ENCODE results near the gene CMPK1.

CMPK1 gene

DNA sequence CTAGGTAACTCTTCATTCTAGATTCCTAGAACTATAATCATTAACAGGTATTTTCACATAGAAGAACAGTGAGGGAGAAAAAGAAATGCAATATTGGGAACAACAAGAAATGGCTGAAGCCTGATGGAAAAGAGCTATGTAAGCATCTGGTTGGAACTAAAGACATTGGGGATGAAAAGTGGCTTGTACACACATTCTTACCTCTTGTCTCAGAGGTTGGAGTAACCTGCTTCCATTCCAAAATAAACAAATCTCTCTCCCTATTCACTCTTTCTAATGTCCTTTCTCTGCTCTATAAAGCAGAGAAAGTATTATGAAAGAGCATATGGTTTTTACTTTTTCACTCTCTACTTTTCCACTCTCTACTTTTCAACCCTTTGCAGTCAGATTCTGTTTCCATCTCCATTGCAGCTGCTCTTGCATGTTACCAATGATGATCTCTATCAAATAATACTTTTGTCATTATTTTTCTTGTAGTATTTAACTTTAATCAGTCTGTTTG is 37.5 kb downstream of the CMPK1 start:
- POLR2A ChIA-PET (ENCODE audit: low non-redundant PET), result no interaction called here
- CTCF ChIA-PET, result no interaction called here
- TF ChIP-seq, protein P1, sequence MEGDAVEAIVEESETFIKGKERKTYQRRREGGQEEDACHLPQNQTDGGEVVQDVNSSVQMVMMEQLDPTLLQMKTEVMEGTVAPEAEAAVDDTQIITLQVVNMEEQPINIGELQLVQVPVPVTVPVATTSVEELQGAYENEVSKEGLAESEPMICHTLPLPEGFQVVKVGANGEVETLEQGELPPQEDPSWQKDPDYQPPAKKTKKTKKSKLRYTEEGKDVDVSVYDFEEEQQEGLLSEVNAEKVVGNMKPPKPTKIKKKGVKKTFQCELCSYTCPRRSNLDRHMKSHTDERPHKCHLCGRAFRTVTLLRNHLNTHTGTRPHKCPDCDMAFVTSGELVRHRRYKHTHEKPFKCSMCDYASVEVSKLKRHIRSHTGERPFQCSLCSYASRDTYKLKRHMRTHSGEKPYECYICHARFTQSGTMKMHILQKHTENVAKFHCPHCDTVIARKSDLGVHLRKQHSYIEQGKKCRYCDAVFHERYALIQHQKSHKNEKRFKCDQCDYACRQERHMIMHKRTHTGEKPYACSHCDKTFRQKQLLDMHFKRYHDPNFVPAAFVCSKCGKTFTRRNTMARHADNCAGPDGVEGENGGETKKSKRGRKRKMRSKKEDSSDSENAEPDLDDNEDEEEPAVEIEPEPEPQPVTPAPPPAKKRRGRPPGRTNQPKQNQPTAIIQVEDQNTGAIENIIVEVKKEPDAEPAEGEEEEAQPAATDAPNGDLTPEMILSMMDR (conservative IDR thresholded peaks at IDR 0.05; ENCODE audit: low read depth), result no peak
- DNase-seq (ENCODE audit: low spot score), result no peak
- no peak overlapping the region for H3K27ac ChIP-seq

DNA sequence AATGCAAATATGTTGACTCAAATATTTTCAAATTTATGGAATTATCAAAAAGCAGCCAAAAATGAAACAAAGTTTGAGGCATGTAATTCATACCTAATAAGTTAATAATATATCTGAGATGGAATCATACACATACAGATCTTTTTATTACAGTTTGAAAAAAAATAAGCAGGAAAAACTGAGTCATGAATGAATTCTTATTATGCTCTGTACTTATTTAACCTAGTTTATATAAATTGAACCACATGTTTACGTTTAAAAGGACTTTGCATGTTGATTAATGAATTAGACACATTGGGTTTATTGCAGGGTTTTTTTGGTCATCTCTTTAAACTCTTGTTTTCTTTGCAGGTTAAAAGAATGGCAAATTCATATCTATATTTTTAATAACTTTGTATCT is 40.9 kb downstream of the CMPK1 start:
- TF ChIP-seq, protein P1 (conservative IDR thresholded peaks at IDR 0.05; ENCODE audit: low read depth), result no peak
- ChIA-PET POLR2A (ENCODE audit: low non-redundant PET) (no interaction called here), CTCF (no interaction called here)
- no peak for DNase-seq (ENCODE audit: low spot score)
- no peak overlapping the region for H3K27ac ChIP-seq

- no peak overlapping the region for H3K27ac ChIP-seq
- DNase-seq (ENCODE audit: low spot score), result no peak
- ChIA-PET CTCF (no interaction called here), POLR2A (ENCODE audit: low non-redundant PET) (no interaction called here)
- TF ChIP-seq, protein P1 (conservative IDR thresholded peaks at IDR 0.05; ENCODE audit: low read depth), result no peak
These were observed 44.6 kb downstream of the CMPK1 start for GRCh38 chr1:47378147-47378546.

DNA sequence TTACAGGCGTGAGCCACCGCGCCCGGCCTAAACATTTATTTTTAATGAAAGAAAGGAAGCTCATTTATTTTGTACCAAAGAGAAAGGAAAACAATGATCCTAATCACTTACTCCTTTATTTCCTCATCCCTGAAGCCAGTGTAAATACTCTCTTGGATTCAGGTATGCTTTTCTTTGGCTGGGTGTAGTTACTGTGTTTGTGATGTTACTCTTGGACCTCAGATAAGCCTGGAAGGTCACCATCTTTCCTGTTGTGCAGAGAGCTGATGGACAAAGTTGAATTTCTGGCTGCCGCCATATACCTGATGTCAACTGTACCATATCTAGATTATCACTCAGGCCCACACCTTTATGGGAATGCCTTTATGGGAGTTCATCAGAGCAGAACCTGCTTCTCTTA is 47.1 kb downstream of the CMPK1 start:
- CTCF ChIA-PET, result no interaction called here
- H3K27ac ChIP-seq, result no peak overlapping the region
- DNase-seq (ENCODE audit: low spot score), result no peak
- TF ChIP-seq, protein P1 (conservative IDR thresholded peaks at IDR 0.05; ENCODE audit: low read depth), result no peak
- POLR2A ChIA-PET (ENCODE audit: low non-redundant PET), result no interaction called here

GRCh38 chr1:47382399-47382983 is 48.9 kb downstream of the CMPK1 start:
- ChIA-PET POLR2A (ENCODE audit: low non-redundant PET) (interaction anchor here (0.6 kb wide), 1 partner anchor 15 kb away, joined by 3 read pairs; no protein-coding TSS in a partner anchor), CTCF (interaction anchor here (1.0 kb wide), 1 partner anchor 54 kb away, joined by 3 read pairs; no protein-coding TSS in a partner anchor)
- H3K27ac ChIP-seq, result no peak overlapping the region
- TF ChIP-seq, protein P1 (conservative IDR thresholded peaks at IDR 0.05; ENCODE audit: low read depth), result no peak
- DNase-seq (ENCODE audit: low spot score), result no peak

GRCh38 chr1:47384083-47384482 is 50.5 kb downstream of the CMPK1 start:
- no peak overlapping the region for H3K27ac ChIP-seq
- TF ChIP-seq, protein P1 (conservative IDR thresholded peaks at IDR 0.05; ENCODE audit: low read depth), result no peak
- ChIA-PET POLR2A (ENCODE audit: low non-redundant PET) (no interaction called here), CTCF (interaction anchor here (0.9 kb wide), 1 partner anchor 40 kb away, joined by 4 read pairs; no protein-coding TSS in a partner anchor)
- no peak for DNase-seq (ENCODE audit: low spot score)
